HG03095 (cell line): ENCODE data around the gene ALDH3B2.
"Not testable (repeated sequence)": the region's sequence is repeated elsewhere in the genome, so short reads cannot be mapped to it uniquely, and the experiment has no call there.

Experiments used
- ATAC-seq: cut with Tn5 transposase; IDR thresholded peaks from one replicate; pipeline ENCODE4 v1.9.1; 2021; ENCODE audit warnings: moderate library complexity; ENCODE audit not compliant: unreplicated experiment

ALDH3B2 gene

GRCh38 chr11:67644472-67645418 is 29.7 kb downstream of the ALDH3B2 start:
- no peak for ATAC-seq

- no peak for ATAC-seq
Measured at GRCh38 chr11:67644042-67644441, 30.4 kb downstream of the ALDH3B2 start.

- no peak for ATAC-seq
Measured at GRCh38 chr11:67642173-67643120, 32.0 kb downstream of the ALDH3B2 start.

- ATAC-seq, result no peak
Measured at GRCh38 chr11:67641338-67642172, 32.9 kb downstream of the ALDH3B2 start.

GRCh38 chr11:67640758-67641337 is 33.6 kb downstream of the ALDH3B2 start:
- no peak for ATAC-seq

- no peak for ATAC-seq
Measured at GRCh38 chr11:67640021-67640757, 34.2 kb downstream of the ALDH3B2 start.

GRCh38 chr11:67639438-67639859 is 35.0 kb downstream of the ALDH3B2 start, which contains the start of gene TBX10:
Gene TBX10, minus strand, starts transcription at chr11:67639763. Its CDS starts 291 bp downstream, at chr11:67639472.
- no peak for ATAC-seq

- no peak for ATAC-seq
Measured at GRCh38 chr11:67638535-67639437, 35.6 kb downstream of the ALDH3B2 start.

- not testable (repeated sequence) for ATAC-seq
Measured at GRCh38 chr11:67637441-67637840, 37.0 kb downstream of the ALDH3B2 start.

- no peak for ATAC-seq
Measured at GRCh38 chr11:67636962-67637361, 37.5 kb downstream of the ALDH3B2 start.

- ATAC-seq, result no peak
Measured at GRCh38 chr11:67635231-67635521, 39.2 kb downstream of the ALDH3B2 start.

GRCh38 chr11:67634366-67635230 is 39.8 kb downstream of the ALDH3B2 start:
- ATAC-seq, result no peak

- ATAC-seq, result no peak
Measured at GRCh38 chr11:67633758-67634365, 40.6 kb downstream of the ALDH3B2 start.

GRCh38 chr11:67632982-67633755 is 41.3 kb downstream of the ALDH3B2 start:
- no peak for ATAC-seq

GRCh38 chr11:67632175-67632981 is 42.0 kb downstream of the ALDH3B2 start:
- no peak for ATAC-seq

- ATAC-seq, result no peak
Measured at GRCh38 chr11:67631853-67632174, 42.6 kb downstream of the ALDH3B2 start.
